ENCODE measurements around the gene ITM2B.

The ITM2B gene

GRCh38 chr13:48281556-48281955 is 48.5 kb downstream of the ITM2B start:
- Histone ChIP-seq H3K27me3 (ENCODE audit: insufficient read depth, poor library complexity, severe bottlenecking) (no peaks in the 10 kb centered on the region), H3K36me3 (ENCODE audit: low read depth) (no peaks in the 10 kb centered on the region), H3K4me3 (ENCODE audit: severe bottlenecking) (no peak overlapping the region), H3K9me3 (ENCODE audit: severe bottlenecking) (no peaks in the 10 kb centered on the region), H3K4me1 (ENCODE audit: insufficient read depth, poor library complexity, severe bottlenecking) (no peaks in the 10 kb centered on the region), H3K27ac (ENCODE audit: poor library complexity, severe bottlenecking) (no peak overlapping the region)
- ATAC-seq (ENCODE audit: low read depth) (no peak), DNase-seq (ENCODE audit: low spot score) (no peak)
- no peak for TF ChIP-seq CTCF (IDR thresholded peaks at IDR 0.05; ENCODE audit: poor library complexity, severe bottlenecking)

DNA sequence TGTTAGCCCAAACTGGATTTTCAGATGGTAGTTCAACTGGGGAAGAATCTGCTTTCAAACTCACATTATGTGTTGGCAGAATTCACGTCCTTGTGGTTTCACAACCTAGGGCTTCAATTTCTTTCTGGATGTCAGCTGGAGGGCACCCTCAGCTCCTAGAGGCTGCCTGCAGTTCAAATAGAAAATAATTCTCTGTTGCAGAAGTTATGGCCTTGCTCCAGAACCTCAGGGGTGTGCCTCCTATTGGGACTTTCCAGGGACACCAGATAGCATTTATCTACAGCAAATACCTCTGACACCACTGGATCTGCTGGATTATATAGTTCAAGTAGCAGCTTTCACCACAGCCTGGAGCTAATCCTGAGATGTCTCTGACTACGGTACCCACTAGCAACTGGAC is 58.7 kb downstream of the ITM2B start:
- no peak for TF ChIP-seq CTCF (IDR thresholded peaks at IDR 0.05; ENCODE audit: poor library complexity, severe bottlenecking)
- Histone ChIP-seq H3K9me3 (ENCODE audit: severe bottlenecking) (no peaks in the 10 kb centered on the region), H3K36me3 (ENCODE audit: low read depth) (no peaks in the 10 kb centered on the region), H3K4me1 (ENCODE audit: insufficient read depth, poor library complexity, severe bottlenecking) (no peaks in the 10 kb centered on the region), H3K4me3 (ENCODE audit: severe bottlenecking) (no peak overlapping the region), H3K27ac (ENCODE audit: poor library complexity, severe bottlenecking) (no peak overlapping the region), H3K27me3 (ENCODE audit: insufficient read depth, poor library complexity, severe bottlenecking) (no peaks in the 10 kb centered on the region)
- no peak for ATAC-seq (ENCODE audit: low read depth)
- no peak for DNase-seq (ENCODE audit: low spot score)

GRCh38 chr13:48292650-48293049 is 59.6 kb downstream of the ITM2B start:
- H3K9me3 ChIP-seq (ENCODE audit: severe bottlenecking): no peaks in the 10 kb centered on the region
- H3K36me3 ChIP-seq (ENCODE audit: low read depth): no peaks in the 10 kb centered on the region
- H3K27ac ChIP-seq (ENCODE audit: poor library complexity, severe bottlenecking): no peak overlapping the region
- no peak overlapping the region for H3K4me3 ChIP-seq (ENCODE audit: severe bottlenecking)
- H3K4me1 ChIP-seq (ENCODE audit: insufficient read depth, poor library complexity, severe bottlenecking): no peaks in the 10 kb centered on the region
- TF ChIP-seq CTCF (IDR thresholded peaks at IDR 0.05; ENCODE audit: poor library complexity, severe bottlenecking): no peak
- no peaks in the 10 kb centered on the region for H3K27me3 ChIP-seq (ENCODE audit: insufficient read depth, poor library complexity, severe bottlenecking)
- ATAC-seq (ENCODE audit: low read depth): no peak
- no peak for DNase-seq (ENCODE audit: low spot score)

DNA sequence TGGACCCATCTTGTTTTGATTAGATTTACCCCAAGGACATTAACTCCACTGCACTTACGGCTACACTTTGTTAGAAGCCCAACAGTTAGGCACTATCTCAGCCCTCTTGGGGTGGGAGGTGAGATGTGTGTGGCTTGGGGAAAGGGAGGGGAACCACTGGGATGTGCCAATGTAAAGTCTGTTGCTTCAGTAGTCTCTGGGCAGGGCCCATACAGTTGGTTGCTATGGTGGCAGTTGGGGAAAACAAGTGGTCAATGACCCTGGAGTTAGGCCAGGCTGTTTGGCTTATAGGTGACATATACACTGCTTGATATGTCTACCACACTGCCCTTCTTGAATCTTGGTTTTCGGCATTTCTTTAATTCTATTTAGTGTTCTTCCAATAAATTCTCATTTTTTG is 61.6 kb downstream of the ITM2B start:
- no peak overlapping the region for H3K4me3 ChIP-seq (ENCODE audit: severe bottlenecking)
- ATAC-seq (ENCODE audit: low read depth): no peak

DNA sequence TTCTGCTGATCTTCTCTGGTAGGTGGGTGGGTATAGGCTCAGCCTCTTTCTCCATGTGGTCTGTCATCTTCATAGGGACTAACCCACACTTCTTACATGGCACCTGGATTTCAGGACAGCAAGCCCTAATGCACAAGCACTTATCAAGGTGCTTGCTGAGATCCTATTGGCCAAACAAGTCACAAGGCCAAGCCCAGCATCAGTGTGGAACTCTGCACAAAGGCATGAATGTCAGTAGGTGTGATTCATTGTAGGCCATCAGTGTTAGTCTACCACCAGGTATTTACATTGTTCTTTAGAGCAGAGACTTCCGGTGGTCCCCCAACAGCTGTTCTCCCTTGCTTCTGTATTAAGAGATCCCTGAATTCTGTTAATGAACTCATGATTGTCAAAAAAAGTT is 62.3 kb downstream of the ITM2B start:
- no peak for ATAC-seq (ENCODE audit: low read depth)
- no peak for TF ChIP-seq CTCF (IDR thresholded peaks at IDR 0.05; ENCODE audit: poor library complexity, severe bottlenecking)
- no peaks in the 10 kb centered on the region for H3K27me3 ChIP-seq (ENCODE audit: insufficient read depth, poor library complexity, severe bottlenecking)
- no peaks in the 10 kb centered on the region for H3K4me1 ChIP-seq (ENCODE audit: insufficient read depth, poor library complexity, severe bottlenecking)
- no peak for DNase-seq (ENCODE audit: low spot score)
- H3K27ac ChIP-seq (ENCODE audit: poor library complexity, severe bottlenecking): no peak overlapping the region
- no peaks in the 10 kb centered on the region for H3K36me3 ChIP-seq (ENCODE audit: low read depth)
- H3K4me3 ChIP-seq (ENCODE audit: severe bottlenecking): no peak overlapping the region
- H3K9me3 ChIP-seq (ENCODE audit: severe bottlenecking): no peaks in the 10 kb centered on the region

More for the DNA sequence above, 61.6 kb downstream of the ITM2B start:
- H3K9me3 ChIP-seq (ENCODE audit: severe bottlenecking): no peaks in the 10 kb centered on the region
- H3K27me3 ChIP-seq (ENCODE audit: insufficient read depth, poor library complexity, severe bottlenecking): no peaks in the 10 kb centered on the region
- no peak for TF ChIP-seq CTCF (IDR thresholded peaks at IDR 0.05; ENCODE audit: poor library complexity, severe bottlenecking)
- no peak for DNase-seq (ENCODE audit: low spot score)
- H3K27ac ChIP-seq (ENCODE audit: poor library complexity, severe bottlenecking): no peak overlapping the region
- H3K4me1 ChIP-seq (ENCODE audit: insufficient read depth, poor library complexity, severe bottlenecking): no peaks in the 10 kb centered on the region
- no peaks in the 10 kb centered on the region for H3K36me3 ChIP-seq (ENCODE audit: low read depth)
